CD4-positive, alpha-beta T cell (primary cell): ENCODE results near the gene CACNA1E. TPM values are rescaled to one million over a fixed set of nuclear protein-coding genes. Genes with fewer than 3 reads are reported as not detected.

Experiments
- ATAC-seq: fragments of 200-7000 bp; cut with Tn5 transposase; one replicate; pipeline ENCODE4 v1.10.0; 2022; ENCODE audit warnings: mild to moderate bottlenecking; ENCODE audit not compliant: poor library complexity
- CTCF ChIA-PET: fragments of 350-600 bp; sonication (Branson Sonifier 250); formaldehyde crosslinking; loops from one replicate; lab custom pipeline; 2021; ENCODE audit warnings: antibody characterized with exemption, inconsistent platforms; lab: Charles Lee
- POLR2A ChIA-PET: fragments of 350-600 bp; sonication (Branson Sonifier 250); formaldehyde crosslinking; loops from one replicate; lab custom pipeline; 2021; ENCODE audit warnings: antibody characterized with exemption, inconsistent platforms; lab: Charles Lee
- DNase-seq, 14 experiments: peaks; one replicate each; pipeline ENCODE4 v3.0.0-alpha.2; 2013 to 2020; ENCODE audit warnings: mixed read lengths in 2 of 14
- H3K27ac ChIP-seq, 2 donors: one replicate each; pipeline versions ENCODE4 v1.5.1 to v1.7.0; 2013; ENCODE audit warnings: low read length in 2 of 2, low read depth in 1 of 2, mild to moderate bottlenecking in 1 of 2
- H3K27me3 ChIP-seq, 2 experiments: 1 replicate in 1 of 2; 2 replicates in 1 of 2; pipeline versions ENCODE4 v1.6.1 to v1.7.0; 2013; ENCODE audit warnings: low read length in 2 of 2, control low read depth in 1 of 2, mild to moderate bottlenecking in 1 of 2, moderate library complexity in 1 of 2; ENCODE audit not compliant: insufficient read depth in 2 of 2, control insufficient read depth in 1 of 2
- H3K36me3 ChIP-seq: one replicate; pipeline ENCODE4 v1.6.1; 2013; ENCODE audit warnings: low read length, control low read depth; ENCODE audit not compliant: insufficient read depth
- H3K4me1 ChIP-seq: one replicate; pipeline ENCODE4 v1.6.1; 2013; ENCODE audit warnings: low read length, control low read depth; ENCODE audit not compliant: insufficient read depth
- H3K4me3 ChIP-seq: one replicate; pipeline ENCODE4 v1.5.1; 2013; ENCODE audit warnings: mild to moderate bottlenecking, low read length, moderate library complexity
- H3K9me3 ChIP-seq, 2 experiments: 1 replicate in 1 of 2; 2 replicates in 1 of 2; pipeline versions ENCODE4 v1.6.1 to v1.7.0; 2013; ENCODE audit warnings: low read length in 2 of 2, mild to moderate bottlenecking in 2 of 2, control low read depth in 1 of 2, moderate library complexity in 1 of 2; ENCODE audit not compliant: control insufficient read depth in 1 of 2, insufficient read depth in 1 of 2
- H3K27ac Mint-ChIP-seq: one replicate; pipeline ENCODE4 v1.8.0; 2020; ENCODE audit warnings: mixed read lengths
- H3K27me3 Mint-ChIP-seq: one replicate; pipeline ENCODE4 v1.8.0; 2021; ENCODE audit warnings: mixed read lengths
- H3K36me3 Mint-ChIP-seq: one replicate; pipeline ENCODE4 v1.8.0; 2021; ENCODE audit warnings: low read depth, mixed read lengths
- H3K4me1 Mint-ChIP-seq: one replicate; pipeline ENCODE4 v1.8.0; 2021; ENCODE audit warnings: low read depth, mixed read lengths
- H3K4me3 Mint-ChIP-seq: one replicate; pipeline ENCODE4 v1.8.0; 2020; ENCODE audit warnings: mild to moderate bottlenecking, mixed read lengths
- H3K9me3 Mint-ChIP-seq: one replicate; pipeline ENCODE4 v1.8.0; 2020; ENCODE audit warnings: mixed read lengths
- intact Hi-C, 2 experiments: fragments of 100-400 bp; cut with DNase I in 1 of 2; cut with micrococcal nuclease in 1 of 2; formaldehyde crosslinking; loops; one replicate each; pipeline versions ENCODE4 v1.15.1 to v1.9.0; 2023 to 2025; cut with DNase I, micrococcal nuclease
- total RNA-seq, 174 experiments: library from RNA in 2 of 174; stranded (reverse) in 2 of 174; gene quantifications; one replicate each; pipeline ENCODE4 v1.2.3 and lab custom pipeline; 2021 to 2026
- TF ChIP-seq, protein P1 (sequence below): fragments of 200-600 bp; IDR thresholded peaks from one replicate; pipeline ENCODE4 v1.8.0; 2022; ENCODE audit warnings: antibody characterized with exemption, mild to moderate bottlenecking

CACNA1E gene
- total RNA-seq, 2 experiments from 2014 or later = not detected

GRCh38 chr1:181484821-181485220, 1.5 kb downstream of the CACNA1E start:
- H3K4me1 Mint-ChIP-seq = peaks cover 15% of the 10 kb centered on the region
- POLR2A ChIA-PET = no interaction called here
- peaks cover 0 to 17% of the 10 kb centered on the region in 2 experiments for H3K9me3 ChIP-seq
- ATAC-seq = no peak
- H3K36me3 Mint-ChIP-seq = no peaks in the 10 kb centered on the region
- peaks cover 61 to 85% of the 10 kb centered on the region in 2 experiments for H3K27me3 ChIP-seq
- no peaks in the 10 kb centered on the region for H3K9me3 Mint-ChIP-seq
- H3K4me3 ChIP-seq = no peak overlapping the region
- peaks cover 89% of the 10 kb centered on the region for H3K27me3 Mint-ChIP-seq
- CTCF ChIA-PET = no interaction called here
- no peak overlapping the region for H3K27ac Mint-ChIP-seq
- H3K4me3 Mint-ChIP-seq = no peak overlapping the region
- H3K4me1 ChIP-seq = peaks cover 10% of the 10 kb centered on the region
- no peak for DNase-seq
- H3K27ac ChIP-seq = no peak overlapping the region
- intact Hi-C loops = no loop called here
- H3K36me3 ChIP-seq = no peaks in the 10 kb centered on the region
- TF ChIP-seq, protein P1, sequence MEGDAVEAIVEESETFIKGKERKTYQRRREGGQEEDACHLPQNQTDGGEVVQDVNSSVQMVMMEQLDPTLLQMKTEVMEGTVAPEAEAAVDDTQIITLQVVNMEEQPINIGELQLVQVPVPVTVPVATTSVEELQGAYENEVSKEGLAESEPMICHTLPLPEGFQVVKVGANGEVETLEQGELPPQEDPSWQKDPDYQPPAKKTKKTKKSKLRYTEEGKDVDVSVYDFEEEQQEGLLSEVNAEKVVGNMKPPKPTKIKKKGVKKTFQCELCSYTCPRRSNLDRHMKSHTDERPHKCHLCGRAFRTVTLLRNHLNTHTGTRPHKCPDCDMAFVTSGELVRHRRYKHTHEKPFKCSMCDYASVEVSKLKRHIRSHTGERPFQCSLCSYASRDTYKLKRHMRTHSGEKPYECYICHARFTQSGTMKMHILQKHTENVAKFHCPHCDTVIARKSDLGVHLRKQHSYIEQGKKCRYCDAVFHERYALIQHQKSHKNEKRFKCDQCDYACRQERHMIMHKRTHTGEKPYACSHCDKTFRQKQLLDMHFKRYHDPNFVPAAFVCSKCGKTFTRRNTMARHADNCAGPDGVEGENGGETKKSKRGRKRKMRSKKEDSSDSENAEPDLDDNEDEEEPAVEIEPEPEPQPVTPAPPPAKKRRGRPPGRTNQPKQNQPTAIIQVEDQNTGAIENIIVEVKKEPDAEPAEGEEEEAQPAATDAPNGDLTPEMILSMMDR = no peak

DNA sequence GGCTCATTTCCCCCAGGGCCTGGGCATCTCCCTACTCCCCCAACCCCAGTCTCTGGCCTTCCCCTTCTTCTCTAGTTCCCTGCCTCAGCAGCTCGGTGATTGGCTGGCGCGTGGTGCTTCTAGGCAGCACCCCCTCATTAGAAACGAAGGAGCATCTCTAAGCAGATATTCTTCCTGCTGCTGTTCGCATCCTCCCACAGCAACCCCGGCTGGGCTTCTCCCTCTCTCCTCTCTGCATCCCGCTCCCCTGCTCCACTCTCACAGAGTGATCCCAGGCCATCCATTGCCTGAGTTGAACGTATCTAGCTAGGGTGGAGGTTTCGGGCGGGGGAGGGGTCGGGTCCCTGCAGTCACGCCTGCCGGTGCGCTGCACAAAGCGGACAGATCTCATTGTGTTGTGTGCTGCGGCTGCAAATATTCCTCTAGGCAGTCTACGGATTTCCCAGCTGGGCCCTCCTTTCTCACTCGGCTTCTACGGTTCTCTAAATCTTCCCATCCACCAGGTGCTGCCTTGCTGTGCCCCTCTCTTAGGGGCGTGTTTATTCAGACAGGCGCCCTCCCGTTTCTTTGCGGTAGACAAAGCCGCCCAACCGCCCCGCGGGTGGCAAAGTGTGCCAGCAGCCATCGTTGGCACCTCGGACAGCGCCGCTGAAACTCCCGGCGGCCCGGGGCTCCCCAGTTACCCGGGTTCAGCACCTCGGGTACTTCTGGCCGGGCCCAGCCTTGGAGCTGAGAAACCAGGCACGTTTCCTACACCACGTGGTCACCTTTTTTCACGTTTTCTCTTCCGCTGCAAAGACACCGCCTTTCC, 2.2 kb downstream of the CACNA1E start:
- Mint-ChIP-seq H3K27ac (no peak overlapping the region), H3K4me1 (peaks cover 15% of the 10 kb centered on the region), H3K27me3 (peaks cover 88% of the 10 kb centered on the region), H3K4me3 (no peak overlapping the region), H3K9me3 (no peaks in the 10 kb centered on the region), H3K36me3 (no peaks in the 10 kb centered on the region)
- Histone ChIP-seq H3K4me3 (no peak overlapping the region), H3K27ac (no peak overlapping the region), H3K36me3 (no peaks in the 10 kb centered on the region), H3K27me3 (peaks cover 64 to 85% of the 10 kb centered on the region in 2 experiments), H3K4me1 (peaks cover 10% of the 10 kb centered on the region), H3K9me3 (peaks cover 0 to 17% of the 10 kb centered on the region in 2 experiments)
- ChIA-PET CTCF (no interaction called here), POLR2A (no interaction called here)
- ATAC-seq = peak; percentile 39
- intact Hi-C loops = no loop called here
- TF ChIP-seq, protein P1 = no peak
- peak in 2 of 14 experiments; percentile 9 to 17 for DNase-seq

GRCh38 chr1:181486098-181486420, 2.7 kb downstream of the CACNA1E start:
- ATAC-seq = no peak

More at GRCh38 chr1:181486098-181486420, 2.7 kb downstream of the CACNA1E start:
- no peak overlapping the region for H3K4me3 Mint-ChIP-seq
- peaks cover 10% of the 10 kb centered on the region for H3K4me1 ChIP-seq
- H3K27ac ChIP-seq = no peak overlapping the region
- no peaks in the 10 kb centered on the region for H3K36me3 ChIP-seq
- intact Hi-C loops = no loop called here
- no peak overlapping the region for H3K4me3 ChIP-seq
- H3K27ac Mint-ChIP-seq = no peak overlapping the region
- no peak for DNase-seq
- H3K27me3 ChIP-seq = peaks cover 65 to 85% of the 10 kb centered on the region in 2 experiments
- peaks cover 88% of the 10 kb centered on the region for H3K27me3 Mint-ChIP-seq
- CTCF ChIA-PET = no interaction called here
- H3K36me3 Mint-ChIP-seq = no peaks in the 10 kb centered on the region
- POLR2A ChIA-PET = no interaction called here
- H3K9me3 ChIP-seq = peaks cover 0 to 17% of the 10 kb centered on the region in 2 experiments
- no peaks in the 10 kb centered on the region for H3K9me3 Mint-ChIP-seq
- H3K4me1 Mint-ChIP-seq = peaks cover 15% of the 10 kb centered on the region
- TF ChIP-seq, protein P1 = no peak
